Stomach (tissue), 4 donors: ENCODE results near the gene PDIA4.

ENCODE experiments used
- EP300 ChIP-seq: sonication (generic); formaldehyde crosslinking; IDR thresholded peaks from one replicate; pipeline ENCODE4 v1.6.1; 2017; ENCODE audit warnings: antibody characterized with exemption
- POLR2A ChIP-seq, 4 donors: fragments of 450-650 bp; IDR thresholded peaks; one replicate each; pipeline ENCODE4 v1.6.1; 2016; ENCODE audit warnings: antibody characterized with exemption in 4 of 4, control low read depth in 2 of 4, mild to moderate bottlenecking in 1 of 4, moderate library complexity in 1 of 4
- POLR2AphosphoS5 ChIP-seq, 3 donors: sonication (generic); formaldehyde crosslinking; IDR thresholded peaks; one replicate each; pipeline ENCODE4 v1.6.1; 2016; ENCODE audit warnings: antibody characterized with exemption in 3 of 3
- TF ChIP-seq, protein P1 (sequence below), 7 experiments: fragments of 450-650 bp in 4 of 7; fragments of 200-600 bp in 3 of 7; sonication (generic) in 3 of 7; IDR thresholded peaks; one replicate each; pipeline ENCODE4 v1.5.1; 2016 to 2019; ENCODE audit warnings: antibody characterized with exemption in 7 of 7, control low read depth in 2 of 7, mild to moderate bottlenecking in 1 of 7

- TF ChIP-seq POLR2A (IDR thresholded peaks at IDR 0.05), result no peak
- TF ChIP-seq, protein P1, sequence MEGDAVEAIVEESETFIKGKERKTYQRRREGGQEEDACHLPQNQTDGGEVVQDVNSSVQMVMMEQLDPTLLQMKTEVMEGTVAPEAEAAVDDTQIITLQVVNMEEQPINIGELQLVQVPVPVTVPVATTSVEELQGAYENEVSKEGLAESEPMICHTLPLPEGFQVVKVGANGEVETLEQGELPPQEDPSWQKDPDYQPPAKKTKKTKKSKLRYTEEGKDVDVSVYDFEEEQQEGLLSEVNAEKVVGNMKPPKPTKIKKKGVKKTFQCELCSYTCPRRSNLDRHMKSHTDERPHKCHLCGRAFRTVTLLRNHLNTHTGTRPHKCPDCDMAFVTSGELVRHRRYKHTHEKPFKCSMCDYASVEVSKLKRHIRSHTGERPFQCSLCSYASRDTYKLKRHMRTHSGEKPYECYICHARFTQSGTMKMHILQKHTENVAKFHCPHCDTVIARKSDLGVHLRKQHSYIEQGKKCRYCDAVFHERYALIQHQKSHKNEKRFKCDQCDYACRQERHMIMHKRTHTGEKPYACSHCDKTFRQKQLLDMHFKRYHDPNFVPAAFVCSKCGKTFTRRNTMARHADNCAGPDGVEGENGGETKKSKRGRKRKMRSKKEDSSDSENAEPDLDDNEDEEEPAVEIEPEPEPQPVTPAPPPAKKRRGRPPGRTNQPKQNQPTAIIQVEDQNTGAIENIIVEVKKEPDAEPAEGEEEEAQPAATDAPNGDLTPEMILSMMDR (IDR thresholded peaks at IDR 0.05), result no peak
- no peak for TF ChIP-seq POLR2AphosphoS5 (IDR thresholded peaks at IDR 0.05)
- no peak for TF ChIP-seq EP300
Measured at GRCh38 chr7:148982654-148983199, 45.6 kb downstream of the PDIA4 start.
